Measurements from ENCODE around the gene WNT9A.

DNA sequence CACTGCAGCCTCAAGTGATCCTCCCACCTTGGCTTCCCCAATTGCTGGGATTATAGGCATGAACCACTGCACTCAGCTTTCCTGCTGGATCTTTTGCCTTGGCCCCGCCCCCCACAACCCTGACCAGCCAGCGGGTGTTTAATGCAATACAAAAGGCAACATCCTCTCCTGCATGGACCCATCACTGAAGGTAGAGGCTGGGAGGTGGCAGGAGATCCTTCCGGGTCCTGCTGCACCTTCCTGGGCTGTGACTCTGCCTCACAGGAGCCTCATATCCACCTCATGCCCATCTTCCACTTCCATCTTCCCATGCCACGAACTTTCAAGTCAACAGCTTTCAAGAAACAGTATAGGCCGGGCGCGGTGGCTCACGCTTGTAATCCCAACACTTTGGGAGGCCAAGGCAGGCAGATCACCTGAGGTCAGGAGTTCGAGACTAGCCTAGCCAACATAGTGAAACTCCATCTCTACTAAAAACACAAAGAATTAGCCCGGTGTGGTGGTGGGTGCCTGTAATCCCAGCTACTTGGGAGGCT is 11.7 kb upstream of the WNT9A start:
- TF ChIP-seq, protein P1, sequence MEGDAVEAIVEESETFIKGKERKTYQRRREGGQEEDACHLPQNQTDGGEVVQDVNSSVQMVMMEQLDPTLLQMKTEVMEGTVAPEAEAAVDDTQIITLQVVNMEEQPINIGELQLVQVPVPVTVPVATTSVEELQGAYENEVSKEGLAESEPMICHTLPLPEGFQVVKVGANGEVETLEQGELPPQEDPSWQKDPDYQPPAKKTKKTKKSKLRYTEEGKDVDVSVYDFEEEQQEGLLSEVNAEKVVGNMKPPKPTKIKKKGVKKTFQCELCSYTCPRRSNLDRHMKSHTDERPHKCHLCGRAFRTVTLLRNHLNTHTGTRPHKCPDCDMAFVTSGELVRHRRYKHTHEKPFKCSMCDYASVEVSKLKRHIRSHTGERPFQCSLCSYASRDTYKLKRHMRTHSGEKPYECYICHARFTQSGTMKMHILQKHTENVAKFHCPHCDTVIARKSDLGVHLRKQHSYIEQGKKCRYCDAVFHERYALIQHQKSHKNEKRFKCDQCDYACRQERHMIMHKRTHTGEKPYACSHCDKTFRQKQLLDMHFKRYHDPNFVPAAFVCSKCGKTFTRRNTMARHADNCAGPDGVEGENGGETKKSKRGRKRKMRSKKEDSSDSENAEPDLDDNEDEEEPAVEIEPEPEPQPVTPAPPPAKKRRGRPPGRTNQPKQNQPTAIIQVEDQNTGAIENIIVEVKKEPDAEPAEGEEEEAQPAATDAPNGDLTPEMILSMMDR (IDR thresholded peaks at IDR 0.05; ENCODE audit: low read length), result no peak
- TF ChIP-seq EZH2phosphoT487 (IDR thresholded peaks at IDR 0.05; ENCODE audit: low read length), result no peak
